Measurements from ENCODE around the gene TRIM52. TPM values are rescaled to one million over a fixed set of nuclear protein-coding genes. Genes with fewer than 3 reads are reported as not detected.
A peak's percentile ranks its signal among the peaks of the same experiment; 100 is the strongest.

TRIM52 gene
- total and polyA plus RNA-seq, 4 experiments from 2014 or later, result 19.4 to 76.8 (median 60.1) TPM

DNA sequence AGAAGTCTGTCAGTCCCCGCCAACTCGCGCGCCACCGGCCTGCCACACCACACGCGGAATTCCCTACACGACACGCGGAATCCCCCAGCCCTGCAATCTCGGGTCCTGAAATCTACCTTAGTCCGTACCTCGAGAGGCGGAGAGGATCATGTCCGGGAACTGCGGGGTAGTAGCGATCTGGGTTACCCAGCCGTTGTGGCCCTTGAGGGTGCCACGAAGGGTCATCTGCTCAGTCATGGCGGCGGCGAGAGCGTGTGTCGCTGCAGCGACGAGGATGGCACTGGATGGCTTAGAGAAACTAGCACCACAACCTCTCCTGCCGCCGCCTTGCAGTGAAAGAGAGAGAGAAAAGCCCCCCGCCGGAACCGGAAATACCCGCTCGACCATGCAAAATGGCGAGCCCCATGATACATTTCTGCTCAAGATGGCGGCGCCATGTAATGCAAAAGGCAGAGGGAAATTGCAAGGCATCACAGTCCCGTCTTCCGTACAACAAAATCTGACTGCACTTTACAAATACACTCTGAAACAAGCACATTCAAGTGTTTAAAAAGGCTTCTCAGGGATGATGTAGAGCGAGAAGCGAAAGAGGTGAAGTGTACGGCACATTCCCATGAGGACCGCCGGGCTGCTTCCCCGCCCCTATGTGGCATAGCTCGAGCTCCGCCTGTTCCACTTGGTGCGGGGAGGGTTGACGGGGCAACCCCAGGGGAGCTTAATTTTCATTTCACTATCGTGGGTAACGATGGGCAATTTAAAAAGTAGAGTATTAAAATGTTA is 17.2 kb downstream of the TRIM52 start, which contains the start of gene RACK1:
Gene RACK1 (minus strand): TSS at position 343 of the 780 bp plus-strand sequence. CDS start 106 bp downstream, at position 237.
- CTCF ChIA-PET (ENCODE audit: partially characterized antibody), result interaction anchor here (0.6 to 5.3 kb wide), 10 partner anchors 12 to 80 kb away, joined by 3 to 22 read pairs (median 4); partner anchors contain the start of gene TRIM52
- Histone ChIP-seq H3K27me3 (ENCODE audit: insufficient read depth, low read length) (no peaks in the 10 kb centered on the region), H3K4me1 (ENCODE audit: insufficient read depth, low read length) (peaks cover 61% of the 10 kb centered on the region), H3K9me3 (ENCODE audit: control insufficient read depth in 1 of 2, low read length in 2 of 2) (no peaks in the 10 kb centered on the region), H3K4me3 (ENCODE audit: low read length in 2 of 2) (peak within 1 kb of the TSS; percentile 97 to 98), H3K27ac (ENCODE audit: low read depth, low read length) (peak within 1 kb of the TSS; percentile 96), H3K36me3 (ENCODE audit: insufficient read depth, low read length) (peaks cover 23% of the 10 kb centered on the region)
- H3K9me3 Mint-ChIP-seq, result peaks cover 0 to 2% (median 0%) of the 10 kb centered on the region in 8 donors
- DNase-seq, result peak; percentile 90 to 95 (median 91)
- peaks cover 29 to 59% of the 10 kb centered on the region in 2 donors for H3K36me3 Mint-ChIP-seq
- POLR2A ChIA-PET (ENCODE audit: partially characterized antibody), result interaction anchor here (0.8 to 22.7 kb wide), 12 partner anchors 9 to 60 kb away, joined by 3 to 397 read pairs (median 12); partner anchors contain the start of genes TRIM41 and TRIM52
- H3K27me3 Mint-ChIP-seq, result no peaks in the 10 kb centered on the region
- peak within 1 kb of the TSS; percentile 96 to 100 (median 99) for H3K27ac Mint-ChIP-seq
- peak within 1 kb of the TSS; percentile 93 to 100 (median 98) for H3K4me3 Mint-ChIP-seq
- intact Hi-C loops (cut with micrococcal nuclease), result loop anchor here (1.0 kb wide), 2 partner anchors 18 to 20 kb away; partner anchors contain the start of genes TRIM41 and TRIM52
- H3K4me1 Mint-ChIP-seq, result peaks cover 42 to 85% (median 63%) of the 10 kb centered on the region in 4 donors

DNA sequence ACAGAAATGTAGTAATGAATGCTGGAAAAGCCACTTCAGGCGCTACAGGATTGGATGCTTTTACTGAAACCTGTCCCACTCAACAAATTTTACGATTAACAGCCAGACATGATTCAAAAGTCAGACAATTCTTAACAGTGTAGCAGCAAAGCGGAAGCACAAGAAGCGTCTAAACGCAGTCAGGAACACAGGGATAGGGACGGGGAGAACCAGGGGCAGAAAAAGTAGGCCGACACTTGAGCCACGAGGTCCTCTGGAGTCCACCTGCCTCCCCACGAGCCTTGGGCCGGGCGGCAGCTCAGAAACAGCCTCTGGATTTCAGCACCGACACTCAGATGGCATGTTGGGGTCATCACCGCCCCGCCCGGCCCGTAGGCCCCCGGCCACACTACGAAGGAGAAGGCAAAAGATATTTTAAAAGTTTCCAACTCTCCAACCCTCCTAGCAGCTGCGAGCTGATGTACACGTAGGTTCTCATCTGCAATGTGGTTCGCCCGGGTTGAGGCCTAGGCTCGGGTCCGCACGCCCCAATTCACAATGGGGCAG is 17.9 kb downstream of the TRIM52 start:
- Mint-ChIP-seq H3K9me3 (peaks cover 0 to 2% (median 0%) of the 10 kb centered on the region in 8 donors), H3K36me3 (peaks cover 36 to 66% of the 10 kb centered on the region in 2 donors), H3K4me1 (peaks cover 41 to 82% (median 62%) of the 10 kb centered on the region in 4 donors), H3K4me3 (peak overlapping the region; percentile 93 to 100 (median 98)), H3K27ac (peak overlapping the region; percentile 96 to 100 (median 99)), H3K27me3 (no peaks in the 10 kb centered on the region)
- intact Hi-C loops (cut with micrococcal nuclease), result loop anchor here (1.0 kb wide), 1 partner anchor 20 kb away; the partner anchor contains the start of gene TRIM41
- ChIA-PET POLR2A (ENCODE audit: partially characterized antibody) (interaction anchor here (0.6 to 22.7 kb wide), 10 partner anchors 8 to 59 kb away, joined by 3 to 397 read pairs (median 16); partner anchors contain the start of genes TRIM41 and TRIM52), CTCF (ENCODE audit: partially characterized antibody) (interaction anchor here (1.0 to 5.3 kb wide), 4 partner anchors 14 to 58 kb away, joined by 3 to 22 read pairs (median 4); partner anchors contain the start of gene TRIM52)
- Histone ChIP-seq H3K27ac (ENCODE audit: low read depth, low read length) (peak overlapping the region; percentile 96), H3K36me3 (ENCODE audit: insufficient read depth, low read length) (peaks cover 30% of the 10 kb centered on the region), H3K27me3 (ENCODE audit: insufficient read depth, low read length) (no peaks in the 10 kb centered on the region), H3K9me3 (ENCODE audit: control insufficient read depth in 1 of 2, low read length in 2 of 2) (no peaks in the 10 kb centered on the region), H3K4me3 (ENCODE audit: low read length in 2 of 2) (peak overlapping the region; percentile 97 to 98), H3K4me1 (ENCODE audit: insufficient read depth, low read length) (peaks cover 54% of the 10 kb centered on the region)
- peak in 1 of 5 donors; percentile 27 for DNase-seq

DNA sequence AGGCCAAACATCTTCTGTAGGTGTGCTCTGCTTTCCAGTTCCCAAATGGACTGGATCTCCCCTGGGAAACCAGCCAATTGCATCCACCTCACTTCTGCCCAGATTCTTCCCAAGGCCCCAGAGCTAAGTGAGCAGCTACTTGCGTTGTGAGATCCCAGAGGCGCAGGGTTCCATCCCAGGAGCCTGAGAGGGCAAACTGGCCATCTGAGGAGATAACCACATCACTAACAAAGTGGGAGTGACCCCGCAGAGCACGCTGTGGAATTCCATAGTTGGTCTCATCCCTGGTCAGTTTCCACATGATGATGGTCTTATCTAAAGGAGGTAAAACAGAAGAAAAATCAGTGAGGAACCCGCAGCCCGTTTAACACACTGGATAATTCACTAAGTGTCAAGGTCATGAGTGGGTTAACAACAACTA is 18.9 kb downstream of the TRIM52 start:
- POLR2A ChIA-PET (ENCODE audit: partially characterized antibody), result interaction anchor here (1.4 to 22.7 kb wide), 5 partner anchors 10 to 52 kb away, joined by 5 to 397 read pairs (median 143); partner anchors contain the start of genes TRIM41 and TRIM52
- H3K4me1 ChIP-seq (ENCODE audit: insufficient read depth, low read length), result peaks cover 44% of the 10 kb centered on the region

DNA sequence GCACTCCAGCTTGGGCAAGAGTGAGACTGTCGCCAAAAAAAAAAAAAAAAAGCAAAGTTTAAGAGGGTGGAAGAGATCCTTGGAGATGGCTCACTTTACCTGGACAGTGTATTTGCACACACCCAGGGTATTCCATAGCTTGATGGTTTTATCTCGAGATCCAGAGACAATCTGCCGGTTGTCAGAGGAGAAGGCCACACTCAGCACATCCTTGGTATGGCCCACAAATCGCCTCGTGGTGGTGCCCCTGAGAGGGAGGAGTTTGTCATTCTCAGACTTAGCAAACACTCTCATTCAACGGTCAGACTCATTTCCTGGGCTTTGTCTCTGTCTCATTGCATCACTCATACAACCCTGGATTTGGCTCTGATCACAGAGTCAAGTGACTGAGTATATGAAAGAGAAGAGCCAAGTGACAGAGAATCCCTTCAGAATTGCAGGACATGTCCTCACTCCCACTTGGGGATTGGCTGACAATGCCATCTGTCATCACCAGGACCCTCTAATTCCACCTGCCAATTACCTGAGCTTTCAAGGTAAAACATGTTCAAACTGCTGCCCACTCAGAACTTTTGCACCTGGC is 19.5 kb downstream of the TRIM52 start:
- intact Hi-C loops (cut with micrococcal nuclease), result no loop called here
- DNase-seq, result peak in 2 of 5 donors; percentile 23 to 71
- no peaks in the 10 kb centered on the region for H3K27me3 Mint-ChIP-seq
- H3K36me3 Mint-ChIP-seq, result peaks cover 51 to 80% of the 10 kb centered on the region in 2 donors
- POLR2A ChIA-PET (ENCODE audit: partially characterized antibody), result interaction anchor here (0.8 to 22.7 kb wide), 5 partner anchors 10 to 51 kb away, joined by 4 to 397 read pairs (median 143); partner anchors contain the start of genes TRIM41 and TRIM52
- H3K4me3 Mint-ChIP-seq, result peak overlapping the region; percentile 93 to 100 (median 98)
- peak overlapping the region; percentile 96 for H3K27ac ChIP-seq (ENCODE audit: low read depth, low read length)
- peaks cover 46% of the 10 kb centered on the region for H3K36me3 ChIP-seq (ENCODE audit: insufficient read depth, low read length)
- peaks cover 35 to 75% (median 55%) of the 10 kb centered on the region in 4 donors for H3K4me1 Mint-ChIP-seq
- CTCF ChIA-PET (ENCODE audit: partially characterized antibody), result interaction anchor here (0.7 to 1.3 kb wide), 2 partner anchors 10 to 57 kb away, joined by 3 to 5 read pairs; no protein-coding TSS in a partner anchor
- H3K27me3 ChIP-seq (ENCODE audit: insufficient read depth, low read length), result no peaks in the 10 kb centered on the region
- H3K4me3 ChIP-seq (ENCODE audit: low read length in 2 of 2), result peak overlapping the region in 1 of 2 donors; percentile 98
- H3K27ac Mint-ChIP-seq, result peak overlapping the region; percentile 96 to 100 (median 99)
- peaks cover 41% of the 10 kb centered on the region for H3K4me1 ChIP-seq (ENCODE audit: insufficient read depth, low read length)
- no peaks in the 10 kb centered on the region for H3K9me3 ChIP-seq (ENCODE audit: control insufficient read depth in 1 of 2, low read length in 2 of 2)
- H3K9me3 Mint-ChIP-seq, result peaks cover 0 to 2% (median 0%) of the 10 kb centered on the region in 8 donors

More for the DNA sequence above, 18.9 kb downstream of the TRIM52 start:
- Mint-ChIP-seq H3K4me1 (peaks cover 35 to 77% (median 56%) of the 10 kb centered on the region in 4 donors), H3K36me3 (peaks cover 46 to 75% of the 10 kb centered on the region in 2 donors), H3K27ac (peak overlapping the region; percentile 96 to 100 (median 99)), H3K27me3 (no peaks in the 10 kb centered on the region), H3K9me3 (peaks cover 0 to 2% (median 0%) of the 10 kb centered on the region in 8 donors), H3K4me3 (peak overlapping the region; percentile 93 to 100 (median 98))
- Histone ChIP-seq H3K36me3 (ENCODE audit: insufficient read depth, low read length) (peaks cover 40% of the 10 kb centered on the region), H3K9me3 (ENCODE audit: control insufficient read depth in 1 of 2, low read length in 2 of 2) (no peaks in the 10 kb centered on the region), H3K4me3 (ENCODE audit: low read length in 2 of 2) (peak overlapping the region; percentile 97 to 98), H3K27ac (ENCODE audit: low read depth, low read length) (peak overlapping the region; percentile 96), H3K27me3 (ENCODE audit: insufficient read depth, low read length) (no peaks in the 10 kb centered on the region)
- CTCF ChIA-PET (ENCODE audit: partially characterized antibody), result interaction anchor here (1.3 kb wide), 1 partner anchor 58 kb away, joined by 5 read pairs; no protein-coding TSS in a partner anchor
- intact Hi-C loops (cut with micrococcal nuclease), result no loop called here
- no peak for DNase-seq

DNA sequence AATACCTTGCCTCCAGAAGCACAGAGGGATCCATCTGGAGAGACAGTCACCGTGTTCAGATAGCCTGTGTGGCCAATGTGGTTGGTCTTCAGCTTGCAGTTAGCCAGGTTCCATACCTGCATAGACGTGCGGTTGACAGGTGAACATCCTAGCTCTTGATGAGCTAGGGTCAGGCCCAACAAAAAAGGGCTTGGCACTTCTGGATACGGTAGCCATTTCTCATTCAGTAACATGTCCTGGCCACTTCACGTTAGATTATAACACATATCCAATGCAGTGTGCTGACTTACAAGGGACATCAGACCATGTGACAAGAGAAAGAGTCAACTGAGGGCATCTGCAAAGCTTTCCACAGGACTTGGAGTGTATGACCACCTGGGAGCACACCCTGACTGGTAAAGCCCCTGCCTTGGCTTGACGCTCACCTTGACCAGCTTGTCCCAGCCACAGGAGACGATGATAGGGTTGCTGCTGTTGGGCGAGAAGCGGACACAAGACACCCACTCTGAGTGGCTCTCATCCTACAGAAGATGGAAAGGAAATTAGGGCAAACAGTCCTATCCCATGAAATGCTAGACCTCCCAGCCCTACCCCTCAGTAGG is 21.8 kb downstream of the TRIM52 start:
- Mint-ChIP-seq H3K36me3 (peaks cover 67 to 95% of the 10 kb centered on the region in 2 donors), H3K9me3 (peaks cover 0 to 2% (median 0%) of the 10 kb centered on the region in 8 donors), H3K27ac (peak overlapping the region; percentile 10 to 100 (median 68)), H3K4me3 (peak overlapping the region in 3 of 8 donors; percentile 14 to 67 (median 17)), H3K27me3 (no peaks in the 10 kb centered on the region), H3K4me1 (peaks cover 20 to 61% (median 39%) of the 10 kb centered on the region in 4 donors)
- no peak for DNase-seq
- Histone ChIP-seq H3K9me3 (ENCODE audit: control insufficient read depth in 1 of 2, low read length in 2 of 2) (no peaks in the 10 kb centered on the region), H3K36me3 (ENCODE audit: insufficient read depth, low read length) (peaks cover 63% of the 10 kb centered on the region), H3K4me1 (ENCODE audit: insufficient read depth, low read length) (peaks cover 23% of the 10 kb centered on the region), H3K4me3 (ENCODE audit: low read length in 2 of 2) (no peak overlapping the region), H3K27ac (ENCODE audit: low read depth, low read length) (peak overlapping the region; percentile 23), H3K27me3 (ENCODE audit: insufficient read depth, low read length) (no peaks in the 10 kb centered on the region)
- POLR2A ChIA-PET (ENCODE audit: partially characterized antibody), result interaction anchor here (0.8 to 22.7 kb wide), 7 partner anchors 10 to 54 kb away, joined by 3 to 397 read pairs (median 4); partner anchors contain the start of genes TRIM41, TRIM52 and TRIM7
- intact Hi-C loops (cut with micrococcal nuclease), result no loop called here
- CTCF ChIA-PET (ENCODE audit: partially characterized antibody), result no interaction called here

DNA sequence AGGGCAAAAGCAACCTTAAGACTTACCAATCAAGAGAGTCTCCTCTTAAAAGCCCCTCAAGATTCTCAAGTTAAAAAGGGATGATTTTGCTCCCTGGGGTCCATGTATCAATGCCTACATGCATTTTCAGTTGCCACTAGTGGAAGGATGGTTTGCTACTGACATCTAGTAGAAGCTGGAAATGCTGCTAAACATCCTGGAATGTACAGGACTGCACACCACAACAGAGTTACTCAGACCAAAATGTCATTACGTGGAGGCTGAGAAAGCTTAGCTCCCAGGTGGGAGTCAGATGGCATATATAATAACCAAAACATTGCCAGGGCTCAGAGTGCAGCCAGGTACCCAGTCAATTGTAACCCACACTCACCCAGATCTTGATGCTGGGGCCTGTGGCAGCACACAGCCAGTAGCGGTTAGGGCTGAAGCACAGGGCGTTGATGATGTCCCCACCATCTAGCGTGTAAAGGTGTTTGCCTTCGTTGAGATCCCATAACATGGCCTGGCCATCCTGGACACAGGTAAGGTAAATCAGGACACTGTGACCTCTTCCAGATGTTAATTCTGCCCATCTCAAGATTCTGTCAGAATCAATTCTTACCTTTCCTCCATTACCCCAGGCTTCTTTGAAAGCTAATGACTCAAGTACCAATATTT is 23.1 kb downstream of the TRIM52 start:
- Mint-ChIP-seq H3K9me3 (no peaks in the 10 kb centered on the region), H3K27me3 (no peaks in the 10 kb centered on the region), H3K4me1 (peaks cover 19 to 52% (median 33%) of the 10 kb centered on the region in 4 donors), H3K36me3 (peaks cover 72 to 93% of the 10 kb centered on the region in 2 donors), H3K27ac (peak overlapping the region; percentile 7 to 100 (median 74)), H3K4me3 (no peak overlapping the region)
- intact Hi-C loops (cut with micrococcal nuclease), result no loop called here
- ChIA-PET POLR2A (ENCODE audit: partially characterized antibody) (interaction anchor here (0.8 to 22.7 kb wide), 5 partner anchors 11 to 46 kb away, joined by 3 to 397 read pairs (median 4); partner anchors contain the start of genes TRIM41, TRIM52 and TRIM7), CTCF (ENCODE audit: partially characterized antibody) (no interaction called here)
- Histone ChIP-seq H3K27ac (ENCODE audit: low read depth, low read length) (peak overlapping the region; percentile 13), H3K27me3 (ENCODE audit: insufficient read depth, low read length) (no peaks in the 10 kb centered on the region), H3K36me3 (ENCODE audit: insufficient read depth, low read length) (peaks cover 72% of the 10 kb centered on the region), H3K4me3 (ENCODE audit: low read length in 2 of 2) (no peak overlapping the region), H3K4me1 (ENCODE audit: insufficient read depth, low read length) (peaks cover 23% of the 10 kb centered on the region), H3K9me3 (ENCODE audit: control insufficient read depth in 1 of 2, low read length in 2 of 2) (no peaks in the 10 kb centered on the region)
- no peak for DNase-seq

All from CD4-positive, alpha-beta memory T cell (primary cell).